ENCODE data around the gene MMP8.
"Not testable (repeated sequence)": the region's sequence is repeated elsewhere in the genome, so short reads cannot be mapped to it uniquely, and the experiment has no call there.

MMP8 gene

GRCh38 chr11:102724904-102725500, at the start of gene MMP8:
MMP8 (minus strand) TSS chr11:102724954; CDS start chr11:102724855, 99 bp downstream.
- H3K4me1 Mint-ChIP-seq (ENCODE audit: low read depth): no peaks in the 10 kb centered on the region
- no peak within 1 kb of the TSS for H3K4me3 Mint-ChIP-seq
- no peak within 1 kb of the TSS for H3K27ac Mint-ChIP-seq
- no peaks in the 10 kb centered on the region for H3K9me3 Mint-ChIP-seq (ENCODE audit: low read depth)
- H3K36me3 Mint-ChIP-seq: no peaks in the 10 kb centered on the region
- no peaks in the 10 kb centered on the region for H3K27me3 Mint-ChIP-seq

GRCh38 chr11:102773386-102773785, 48.6 kb upstream of the MMP8 start:
- Mint-ChIP-seq H3K36me3 (no peaks in the 10 kb centered on the region), H3K9me3 (ENCODE audit: low read depth) (no peaks in the 10 kb centered on the region), H3K27me3 (peaks cover 16% of the 10 kb centered on the region), H3K27ac (no peak overlapping the region), H3K4me1 (ENCODE audit: low read depth) (no peaks in the 10 kb centered on the region), H3K4me3 (no peak overlapping the region)

GRCh38 chr11:102771351-102771750, 46.6 kb upstream of the MMP8 start:
- H3K4me1 Mint-ChIP-seq (ENCODE audit: low read depth): no peaks in the 10 kb centered on the region
- no peak overlapping the region for H3K4me3 Mint-ChIP-seq
- H3K27ac Mint-ChIP-seq: no peak overlapping the region
- H3K36me3 Mint-ChIP-seq: no peaks in the 10 kb centered on the region
- H3K27me3 Mint-ChIP-seq: peaks cover 17% of the 10 kb centered on the region
- H3K9me3 Mint-ChIP-seq (ENCODE audit: low read depth): no peaks in the 10 kb centered on the region

GRCh38 chr11:102770191-102770590, 45.4 kb upstream of the MMP8 start:
- Mint-ChIP-seq H3K27ac (no peak overlapping the region), H3K36me3 (no peaks in the 10 kb centered on the region), H3K4me1 (ENCODE audit: low read depth) (no peaks in the 10 kb centered on the region), H3K27me3 (peaks cover 19% of the 10 kb centered on the region), H3K4me3 (no peak overlapping the region), H3K9me3 (ENCODE audit: low read depth) (no peaks in the 10 kb centered on the region)

- Mint-ChIP-seq H3K4me3 (no peak overlapping the region), H3K27ac (no peak overlapping the region), H3K27me3 (peaks cover 14% of the 10 kb centered on the region), H3K4me1 (ENCODE audit: low read depth) (no peaks in the 10 kb centered on the region), H3K9me3 (ENCODE audit: low read depth) (no peaks in the 10 kb centered on the region), H3K36me3 (no peaks in the 10 kb centered on the region)
Observed at GRCh38 chr11:102767800-102768199, 43.0 kb upstream of the MMP8 start.

- H3K27me3 Mint-ChIP-seq: peaks cover 8% of the 10 kb centered on the region
- no peaks in the 10 kb centered on the region for H3K4me1 Mint-ChIP-seq (ENCODE audit: low read depth)
- no peaks in the 10 kb centered on the region for H3K36me3 Mint-ChIP-seq
- H3K27ac Mint-ChIP-seq: no peak overlapping the region
- no peak overlapping the region for H3K4me3 Mint-ChIP-seq
- H3K9me3 Mint-ChIP-seq (ENCODE audit: low read depth): no peaks in the 10 kb centered on the region
Observed at GRCh38 chr11:102763440-102763839, 38.7 kb upstream of the MMP8 start.

- Mint-ChIP-seq H3K27me3 (peaks cover 9% of the 10 kb centered on the region), H3K4me3 (no peak overlapping the region), H3K36me3 (no peaks in the 10 kb centered on the region), H3K9me3 (ENCODE audit: low read depth) (no peaks in the 10 kb centered on the region), H3K27ac (no peak overlapping the region), H3K4me1 (ENCODE audit: low read depth) (no peaks in the 10 kb centered on the region)
Observed at GRCh38 chr11:102762361-102762767, 37.6 kb upstream of the MMP8 start.

- Mint-ChIP-seq H3K9me3 (ENCODE audit: low read depth) (no peaks in the 10 kb centered on the region), H3K4me3 (no peak overlapping the region), H3K27ac (no peak overlapping the region), H3K4me1 (ENCODE audit: low read depth) (no peaks in the 10 kb centered on the region), H3K27me3 (peaks cover 13% of the 10 kb centered on the region), H3K36me3 (no peaks in the 10 kb centered on the region)
Observed at GRCh38 chr11:102761646-102762238, 37.0 kb upstream of the MMP8 start.

- Mint-ChIP-seq H3K4me3 (no peak overlapping the region), H3K4me1 (ENCODE audit: low read depth) (no peaks in the 10 kb centered on the region), H3K27ac (no peak overlapping the region), H3K9me3 (ENCODE audit: low read depth) (no peaks in the 10 kb centered on the region), H3K36me3 (no peaks in the 10 kb centered on the region), H3K27me3 (peaks cover 13% of the 10 kb centered on the region)
Observed at GRCh38 chr11:102760344-102761035, 35.7 kb upstream of the MMP8 start.

- H3K27ac Mint-ChIP-seq: no peak overlapping the region
- no peaks in the 10 kb centered on the region for H3K4me1 Mint-ChIP-seq (ENCODE audit: low read depth)
- no peak overlapping the region for H3K4me3 Mint-ChIP-seq
- H3K9me3 Mint-ChIP-seq (ENCODE audit: low read depth): no peaks in the 10 kb centered on the region
- peaks cover 21% of the 10 kb centered on the region for H3K27me3 Mint-ChIP-seq
- no peaks in the 10 kb centered on the region for H3K36me3 Mint-ChIP-seq
Observed at GRCh38 chr11:102757823-102758549, 33.2 kb upstream of the MMP8 start.

GRCh38 chr11:102753267-102753666, 28.5 kb upstream of the MMP8 start:
- Mint-ChIP-seq H3K36me3 (no peaks in the 10 kb centered on the region), H3K4me3 (no peak overlapping the region), H3K9me3 (ENCODE audit: low read depth) (peaks cover 7% of the 10 kb centered on the region), H3K27me3 (peaks cover 22% of the 10 kb centered on the region), H3K27ac (no peak overlapping the region), H3K4me1 (ENCODE audit: low read depth) (no peaks in the 10 kb centered on the region)

GRCh38 chr11:102751673-102752072, 26.9 kb upstream of the MMP8 start:
- peaks cover 18% of the 10 kb centered on the region for H3K27me3 Mint-ChIP-seq
- H3K4me1 Mint-ChIP-seq (ENCODE audit: low read depth): no peaks in the 10 kb centered on the region
- peaks cover 12% of the 10 kb centered on the region for H3K9me3 Mint-ChIP-seq (ENCODE audit: low read depth)
- H3K36me3 Mint-ChIP-seq: no peaks in the 10 kb centered on the region
- H3K4me3 Mint-ChIP-seq: no peak overlapping the region
- no peak overlapping the region for H3K27ac Mint-ChIP-seq

GRCh38 chr11:102749101-102749722, 24.5 kb upstream of the MMP8 start:
- peaks cover 12% of the 10 kb centered on the region for H3K9me3 Mint-ChIP-seq (ENCODE audit: low read depth)
- peaks cover 10% of the 10 kb centered on the region for H3K27me3 Mint-ChIP-seq
- no peaks in the 10 kb centered on the region for H3K36me3 Mint-ChIP-seq
- H3K4me1 Mint-ChIP-seq (ENCODE audit: low read depth): no peaks in the 10 kb centered on the region
- H3K27ac Mint-ChIP-seq: no peak overlapping the region
- H3K4me3 Mint-ChIP-seq: no peak overlapping the region

GRCh38 chr11:102746746-102747578, 22.2 kb upstream of the MMP8 start:
- not testable (repeated sequence) for H3K27ac Mint-ChIP-seq; H3K27me3 Mint-ChIP-seq; H3K4me3 Mint-ChIP-seq; H3K36me3 Mint-ChIP-seq; H3K4me1 Mint-ChIP-seq (ENCODE audit: low read depth)
- H3K9me3 Mint-ChIP-seq (ENCODE audit: low read depth): peaks cover 12% of the 10 kb centered on the region
